Left lung (tissue), 10 donors: ENCODE results near the gene FAM89B. TPM values are rescaled to one million over a fixed set of nuclear protein-coding genes. Genes with fewer than 3 reads are reported as not detected.

Experiments
- ATAC-seq: fragments of 200-7000 bp; cut with Tn5 transposase; one replicate; pipeline ENCODE4 v1.9.1; 2020; ENCODE audit warnings: moderate library complexity
- DNase-seq, 4 donors: peaks; one replicate each; pipeline ENCODE4 v3.0.0-alpha.2; 2013 to 2020
- H3K27ac ChIP-seq, 2 donors: fragments of 200-600 bp; sonication (generic) in 1 of 2; one replicate each; pipeline versions ENCODE4 v1.5.0 to v1.8.0; 2020 to 2021
- H3K27me3 ChIP-seq, 2 donors: fragments of 200-600 bp; sonication (generic) in 1 of 2; one replicate each; pipeline versions ENCODE4 v1.5.0 to v1.8.0; 2020 to 2021
- H3K36me3 ChIP-seq, 2 donors: fragments of 200-600 bp; sonication (generic) in 1 of 2; one replicate each; pipeline versions ENCODE4 v1.5.0 to v1.8.0; 2020 to 2021
- H3K4me1 ChIP-seq, 2 donors: fragments of 200-600 bp; one replicate each; pipeline ENCODE4 v1.8.0; 2021
- H3K4me3 ChIP-seq, 2 donors: fragments of 200-600 bp; sonication (generic) in 1 of 2; one replicate each; pipeline versions ENCODE4 v1.5.0 to v1.8.0; 2020 to 2021; ENCODE audit warnings: mild to moderate bottlenecking in 1 of 2
- H3K9me3 ChIP-seq, 2 donors: fragments of 200-600 bp; sonication (generic) in 1 of 2; one replicate each; pipeline versions ENCODE4 v1.5.0 to v1.8.0; 2020 to 2021
- CTCF ChIP-seq, 2 donors: fragments of 200-600 bp; sonication (generic) in 1 of 2; IDR thresholded peaks; one replicate each; pipeline versions ENCODE4 v1.5.0 to v1.8.0; 2021; ENCODE audit warnings: antibody characterized with exemption in 2 of 2
- intact Hi-C, 2 donors: fragments of 100-400 bp; cut with DNase I; formaldehyde crosslinking; loops; one replicate each; pipeline versions ENCODE4 v1.11.2 to v1.14.2; 2022
- polyA plus RNA-seq, 6 donors: library from polyadenylated mRNA; unstranded; fragments of 120-200 nt; gene quantifications; one replicate each; pipeline ENCODE4 v1.2.1, GENCODE V29; 2013; ENCODE audit not compliant: insufficient read length in 6 of 6
- total RNA-seq, 2 donors: library from RNA; stranded (reverse); fragmentation: NEBNext Ultra II Directional; extraction: Animal tissue kit (Norgen Biotek cat#: 25700); gene quantifications; one replicate each; pipeline ENCODE4 v1.2.1, GENCODE V29; 2021
- donor health status: DM: no; HTN: yes; CAD: no.
- donor health status: DM: no; HTN: no; CAD: no.

FAM89B gene
- total and polyA plus RNA-seq, 8 donors: 20.7 to 57.5 (median 34.9) TPM

GRCh38 chr11:65590240-65590738, 18.0 kb downstream of the FAM89B start:
- TF ChIP-seq CTCF (IDR thresholded peaks at IDR 0.05): no peak
- peaks cover 12 to 76% of the 10 kb centered on the region in 2 donors for H3K4me1 ChIP-seq
- DNase-seq: peak in 1 of 4 donors; percentile 80

GRCh38 chr11:65591939-65592857, 19.9 kb downstream of the FAM89B start:
- Histone ChIP-seq H3K27ac (peak overlapping the region; percentile 53 to 69), H3K9me3 (no peaks in the 10 kb centered on the region), H3K4me1 (peaks cover 14 to 61% of the 10 kb centered on the region in 2 donors), H3K36me3 (peaks cover 0 to 69% of the 10 kb centered on the region in 2 donors), H3K4me3 (peak overlapping the region in 1 of 2 donors; percentile 9), H3K27me3 (no peaks in the 10 kb centered on the region)
- no peak for DNase-seq
- intact Hi-C loops: loop anchor here in 1 of 2 donors (10.0 kb wide), 1 partner anchor 47 kb away; no protein-coding TSS in a partner anchor
- peak; percentile 49 for ATAC-seq
- no peak for TF ChIP-seq CTCF (IDR thresholded peaks at IDR 0.05)

More at GRCh38 chr11:65590240-65590738, 18.0 kb downstream of the FAM89B start:
- Histone ChIP-seq H3K27ac (peak overlapping the region in 1 of 2 donors; percentile 41), H3K27me3 (no peaks in the 10 kb centered on the region), H3K4me3 (no peak overlapping the region), H3K9me3 (no peaks in the 10 kb centered on the region), H3K36me3 (peaks cover 0 to 76% of the 10 kb centered on the region in 2 donors)
- ATAC-seq: no peak
- intact Hi-C loops: loop anchor here in 1 of 2 donors (10.0 kb wide), 1 partner anchor 45 kb away; no protein-coding TSS in a partner anchor

DNA sequence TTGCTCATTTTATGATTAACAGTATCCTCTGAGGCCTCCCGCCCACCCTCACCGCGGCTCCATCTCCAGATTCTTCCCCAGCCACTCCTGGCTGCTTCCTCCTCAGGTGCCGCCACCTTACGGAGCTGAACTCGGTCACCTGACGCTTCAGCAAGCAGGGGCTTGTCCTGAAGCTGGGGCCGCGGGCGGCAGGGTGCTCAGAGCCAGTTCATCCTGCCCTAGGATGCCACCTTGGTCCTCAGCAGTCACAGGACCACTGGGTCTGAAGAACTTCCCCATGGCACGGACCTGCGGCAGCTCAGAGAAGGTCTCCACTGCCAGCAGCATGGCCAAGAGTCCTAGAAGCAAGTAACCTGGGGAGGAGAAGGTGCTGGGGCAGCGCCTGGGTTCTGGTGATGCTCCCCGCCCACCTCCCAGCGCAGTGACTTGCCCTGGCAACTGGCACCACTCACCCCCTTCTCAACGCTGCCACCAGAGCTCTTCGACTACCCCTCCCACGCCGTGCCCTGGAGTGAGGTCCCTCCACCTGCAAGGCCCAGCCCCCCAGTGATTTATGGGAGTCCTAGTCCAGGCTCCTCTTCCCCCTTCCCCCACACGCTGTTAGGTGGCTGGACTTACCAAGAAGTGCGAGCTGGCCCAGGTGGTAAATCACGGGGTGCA, 20.6 kb downstream of the FAM89B start:
- ATAC-seq: no peak
- no peak overlapping the region for H3K4me3 ChIP-seq
- no peak for TF ChIP-seq CTCF (IDR thresholded peaks at IDR 0.05)
- H3K36me3 ChIP-seq: peaks cover 0 to 72% of the 10 kb centered on the region in 2 donors
- intact Hi-C loops: loop anchor here in 1 of 2 donors (10.0 kb wide), 1 partner anchor 48 kb away; no protein-coding TSS in a partner anchor
- H3K27ac ChIP-seq: peak overlapping the region in 1 of 2 donors; percentile 69
- peaks cover 9 to 53% of the 10 kb centered on the region in 2 donors for H3K4me1 ChIP-seq
- H3K9me3 ChIP-seq: no peaks in the 10 kb centered on the region
- no peaks in the 10 kb centered on the region for H3K27me3 ChIP-seq
- DNase-seq: no peak

DNA sequence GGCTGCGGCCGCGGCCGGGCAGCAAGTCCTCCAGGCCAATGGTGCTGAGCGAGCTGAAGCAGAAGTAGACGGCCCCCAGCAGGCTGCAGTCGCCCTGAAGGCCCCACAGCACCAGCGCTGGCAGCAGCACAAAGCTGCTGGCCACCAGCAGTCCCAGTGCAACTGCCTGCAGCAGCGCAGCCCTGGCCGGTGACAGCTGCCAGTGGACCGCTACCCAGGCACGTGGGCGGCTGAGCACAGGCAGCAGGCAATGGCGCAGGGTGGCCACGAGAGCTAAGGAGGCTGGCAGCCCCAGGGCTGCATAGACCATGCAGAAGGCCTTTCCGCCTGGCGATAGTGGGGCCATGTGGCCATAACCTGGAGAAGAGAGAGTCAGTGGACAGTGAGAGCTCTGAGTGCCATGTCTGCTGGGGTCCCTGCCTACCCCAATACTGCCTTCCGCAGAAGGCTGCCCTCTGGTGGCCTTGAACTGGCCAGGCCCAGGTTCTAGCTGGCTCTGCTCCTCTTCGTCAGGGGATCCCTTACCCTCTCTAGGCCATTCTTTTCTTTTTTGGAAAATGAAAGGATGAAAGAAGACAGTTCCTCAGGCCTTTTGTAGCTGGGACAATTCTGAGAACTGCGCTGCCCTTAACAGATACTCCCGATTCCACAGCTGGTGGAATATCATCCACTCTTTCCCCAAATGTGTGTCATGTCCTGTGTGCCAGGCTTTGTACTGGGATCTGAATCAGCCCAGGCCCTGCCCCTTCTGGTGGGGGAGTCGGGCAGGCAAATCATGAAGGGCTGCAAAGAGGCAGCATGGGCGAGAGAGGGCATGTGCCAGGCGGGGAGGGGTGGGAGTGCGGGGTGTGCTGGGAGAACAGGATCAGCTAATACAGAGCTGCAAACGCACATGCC, 21.4 kb downstream of the FAM89B start:
- Histone ChIP-seq H3K27me3 (no peaks in the 10 kb centered on the region), H3K9me3 (no peaks in the 10 kb centered on the region), H3K36me3 (peaks cover 0 to 78% of the 10 kb centered on the region in 2 donors), H3K27ac (peak overlapping the region in 1 of 2 donors; percentile 11), H3K4me1 (peaks cover 6 to 46% of the 10 kb centered on the region in 2 donors), H3K4me3 (no peak overlapping the region)
- peak; percentile 22 to 57 for TF ChIP-seq CTCF (IDR thresholded peaks at IDR 0.05)
- intact Hi-C loops: loop anchor here in 1 of 2 donors (10.0 kb wide), 1 partner anchor 49 kb away; no protein-coding TSS in a partner anchor
- ATAC-seq (peak; percentile 28), DNase-seq (no peak)
